GM21723 (cell line): ENCODE results near the gene CEACAM21.

Experiments
- ATAC-seq: cut with Tn5 transposase; IDR thresholded peaks from one replicate; pipeline ENCODE4 v1.9.1; 2021; ENCODE audit warnings: mild to moderate bottlenecking, moderate library complexity; ENCODE audit not compliant: unreplicated experiment

The CEACAM21 gene

DNA sequence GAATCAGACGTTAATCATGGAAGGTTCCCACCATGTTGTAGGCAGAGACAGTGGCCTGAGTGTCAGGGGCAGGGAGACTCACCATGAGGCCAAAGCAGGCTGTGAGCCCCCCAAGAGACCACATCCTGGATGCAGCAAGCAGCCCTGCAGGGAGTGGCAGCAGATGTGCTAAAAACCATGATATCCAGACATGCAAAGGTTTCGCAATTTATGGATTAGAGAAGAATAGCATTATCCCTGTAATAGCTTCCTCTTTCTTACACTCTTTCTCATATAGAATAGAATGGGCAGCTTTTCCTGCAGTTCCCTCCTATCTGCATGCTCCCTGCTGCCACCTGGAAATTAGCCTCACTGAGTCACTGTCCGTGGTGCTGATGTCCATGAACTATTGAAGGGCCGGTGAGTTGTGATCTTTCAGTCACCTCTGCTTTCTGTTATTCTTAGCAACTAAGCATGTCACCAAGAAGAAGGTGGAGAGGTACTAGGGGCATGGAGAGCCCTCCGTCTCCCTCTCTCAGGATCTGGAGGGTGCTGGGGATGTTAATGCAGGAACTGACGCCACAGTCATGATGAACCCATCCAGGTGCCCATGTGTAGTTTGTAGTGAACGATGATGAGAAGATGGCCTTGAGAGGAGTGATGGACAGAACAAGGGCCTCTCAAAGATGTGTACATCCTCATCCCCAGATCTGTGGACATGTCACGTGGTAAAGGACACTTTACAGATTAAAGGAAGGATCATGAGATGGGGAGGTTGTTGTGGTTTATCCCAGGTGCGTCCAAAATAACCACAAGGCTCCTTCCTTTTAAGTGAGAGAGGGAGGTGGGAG, 41.0 kb downstream of the CEACAM21 start:
- ATAC-seq = no peak

GRCh38 chr19:41617941-41618730, 42.2 kb downstream of the CEACAM21 start:
- no peak for ATAC-seq

DNA sequence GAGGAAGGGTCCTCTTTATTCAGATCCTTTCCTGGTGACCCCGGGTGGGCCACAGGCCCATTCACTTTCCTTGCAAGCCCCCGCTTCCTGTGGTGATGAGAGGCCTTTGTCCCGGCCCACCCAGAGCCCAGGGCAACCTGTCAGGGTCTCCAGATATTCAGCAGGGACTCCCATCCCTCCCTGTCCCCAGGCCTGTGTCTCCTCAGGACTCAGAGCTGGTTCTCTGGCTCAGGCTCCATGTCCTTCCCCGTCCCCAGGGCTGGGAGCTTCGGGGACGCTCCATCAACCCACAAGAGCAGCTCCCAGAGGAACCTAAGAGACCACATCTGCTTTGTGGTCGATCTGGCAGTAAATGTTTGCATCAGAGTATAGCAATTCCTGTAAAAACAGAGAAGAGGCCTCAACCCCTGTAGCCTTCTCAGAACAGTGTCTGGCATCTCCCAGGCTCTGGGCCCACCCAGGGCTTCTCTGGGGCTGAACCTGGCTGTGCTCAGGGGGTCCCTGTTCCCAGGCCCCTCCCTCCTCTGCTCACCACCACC, 43.1 kb downstream of the CEACAM21 start:
- no peak for ATAC-seq

DNA sequence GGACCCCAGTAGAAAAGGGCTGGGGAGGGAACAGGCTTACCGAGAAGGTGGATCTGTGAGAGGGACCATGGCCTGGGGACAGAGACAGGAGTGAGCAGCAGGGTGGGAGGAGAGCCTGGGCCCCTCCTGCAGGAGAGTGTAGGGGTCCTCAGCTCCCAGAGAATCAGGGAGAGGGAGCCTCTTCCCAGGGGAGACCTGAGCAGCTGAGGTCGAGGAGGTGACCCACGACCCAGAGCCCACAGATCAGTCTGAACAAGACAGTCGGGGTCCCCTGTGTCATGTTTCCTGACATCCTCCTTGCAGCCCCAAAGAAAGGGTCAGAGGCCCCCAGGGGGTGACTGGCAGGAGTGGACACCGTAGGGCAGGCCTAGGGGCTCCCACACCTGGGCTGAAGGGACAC, 44.2 kb downstream of the CEACAM21 start:
- no peak for ATAC-seq

DNA sequence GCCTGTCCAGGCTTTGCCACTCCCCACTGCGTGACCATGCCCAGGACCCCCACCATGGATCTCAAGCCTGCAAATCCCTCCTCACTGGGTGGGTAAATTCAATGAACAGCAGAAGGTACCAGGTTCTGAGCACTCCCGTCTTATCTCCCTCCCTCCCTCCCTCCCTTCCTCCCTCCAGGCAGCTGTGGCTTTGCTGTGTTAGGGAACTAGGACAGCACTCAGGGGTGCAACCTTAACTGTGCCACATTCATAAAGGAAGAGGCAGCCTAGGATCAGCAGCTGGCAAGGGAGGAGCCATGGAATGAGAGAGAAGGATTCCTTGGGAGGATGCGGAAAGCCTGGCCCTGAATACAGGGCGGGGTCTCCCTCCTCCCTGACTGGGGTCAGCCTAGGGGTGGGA, 45.3 kb downstream of the CEACAM21 start:
- ATAC-seq = no peak

DNA sequence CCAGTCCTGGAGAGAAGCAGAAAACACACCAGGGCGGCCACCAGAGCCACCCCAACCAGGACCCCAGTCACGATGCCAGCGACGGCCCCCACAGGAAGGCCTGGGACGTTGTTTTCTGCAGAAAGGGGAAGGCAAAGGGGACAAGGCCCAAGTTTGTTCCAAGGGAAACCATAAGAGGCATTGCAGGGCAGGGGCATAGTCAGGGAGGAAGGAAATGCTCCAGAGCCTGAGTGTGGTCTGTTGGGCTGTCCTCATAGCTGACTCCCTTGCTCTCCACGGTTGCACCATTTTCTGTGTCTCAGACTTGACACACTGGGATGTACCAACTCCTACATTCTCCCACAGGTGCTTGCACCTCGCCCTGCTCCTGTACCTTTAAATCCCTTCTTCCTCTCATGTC, 45.7 kb downstream of the CEACAM21 start:
- ATAC-seq = no peak

GRCh38 chr19:41623360-41623759, 47.4 kb downstream of the CEACAM21 start:
- no peak for ATAC-seq

- ATAC-seq = no peak
Observed at GRCh38 chr19:41624515-41624914, 48.5 kb downstream of the CEACAM21 start.

GRCh38 chr19:41624937-41625336, 49.0 kb downstream of the CEACAM21 start:
- ATAC-seq = no peak

- ATAC-seq = no peak
Observed at GRCh38 chr19:41626278-41626677, 50.3 kb downstream of the CEACAM21 start.

GRCh38 chr19:41626877-41627276, 50.9 kb downstream of the CEACAM21 start, which contains the start of gene CEACAM4:
Gene CEACAM4 (minus strand): TSS chr19:41627074. CDS start chr19:41626963, 111 bp downstream.
- ATAC-seq = no peak

DNA sequence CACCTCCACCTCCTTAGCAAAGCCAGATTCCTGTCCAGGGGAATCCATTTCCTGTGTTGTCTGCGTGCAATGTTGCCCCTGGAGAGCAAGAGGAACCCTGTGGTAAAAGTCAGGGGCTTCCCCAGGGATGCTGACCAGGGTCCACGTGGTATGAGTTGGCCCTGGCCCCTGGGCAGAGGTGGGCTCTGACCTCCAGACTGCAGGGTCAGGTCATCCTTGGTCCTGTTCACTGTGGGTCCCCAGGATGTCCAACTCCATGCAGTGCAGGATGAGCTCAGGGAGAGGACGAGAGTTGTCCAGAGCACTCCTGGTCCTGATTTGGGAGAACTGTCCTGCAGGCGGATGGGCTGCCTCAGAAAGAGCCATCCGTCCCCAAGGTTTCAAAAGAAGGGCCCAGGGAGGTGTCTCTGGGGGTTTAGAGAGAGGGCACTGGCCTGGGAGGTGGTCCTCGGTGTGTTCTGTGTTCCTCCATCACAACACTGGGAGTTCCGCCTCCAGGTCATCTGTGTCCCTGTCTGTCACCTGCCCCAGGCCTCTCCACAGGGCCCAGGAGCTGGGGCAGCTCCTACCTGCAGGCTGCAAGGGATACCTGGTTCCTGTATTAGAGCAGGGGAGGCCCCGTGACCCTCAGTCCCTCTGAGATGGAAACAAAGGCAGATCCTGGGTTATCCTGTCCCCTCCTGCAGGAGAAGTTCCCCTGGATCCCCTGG, 52.2 kb downstream of the CEACAM21 start:
- no peak for ATAC-seq
